Sigmoid colon (tissue), 3 donors: Measurements from ENCODE around the gene CSE1L.

ENCODE experiments used
- POLR2A ChIP-seq, 2 donors: fragments of 450-650 bp; IDR thresholded peaks; one replicate each; pipeline ENCODE4 v1.6.1; 2016; ENCODE audit warnings: antibody characterized with exemption in 2 of 2, mild to moderate bottlenecking in 2 of 2, moderate library complexity in 2 of 2
- TF ChIP-seq, protein P1 (sequence below), 4 experiments: fragments of 450-650 bp in 3 of 4; fragments of 200-600 bp in 1 of 4; IDR thresholded peaks; one replicate each; pipeline ENCODE4 v1.5.1; 2016 to 2019; ENCODE audit warnings: antibody characterized with exemption in 4 of 4, mild to moderate bottlenecking in 3 of 4, moderate library complexity in 2 of 4

GRCh38 chr20:49112596-49113274 lies 66.6 kb downstream of the CSE1L start:
- TF ChIP-seq, protein P1, sequence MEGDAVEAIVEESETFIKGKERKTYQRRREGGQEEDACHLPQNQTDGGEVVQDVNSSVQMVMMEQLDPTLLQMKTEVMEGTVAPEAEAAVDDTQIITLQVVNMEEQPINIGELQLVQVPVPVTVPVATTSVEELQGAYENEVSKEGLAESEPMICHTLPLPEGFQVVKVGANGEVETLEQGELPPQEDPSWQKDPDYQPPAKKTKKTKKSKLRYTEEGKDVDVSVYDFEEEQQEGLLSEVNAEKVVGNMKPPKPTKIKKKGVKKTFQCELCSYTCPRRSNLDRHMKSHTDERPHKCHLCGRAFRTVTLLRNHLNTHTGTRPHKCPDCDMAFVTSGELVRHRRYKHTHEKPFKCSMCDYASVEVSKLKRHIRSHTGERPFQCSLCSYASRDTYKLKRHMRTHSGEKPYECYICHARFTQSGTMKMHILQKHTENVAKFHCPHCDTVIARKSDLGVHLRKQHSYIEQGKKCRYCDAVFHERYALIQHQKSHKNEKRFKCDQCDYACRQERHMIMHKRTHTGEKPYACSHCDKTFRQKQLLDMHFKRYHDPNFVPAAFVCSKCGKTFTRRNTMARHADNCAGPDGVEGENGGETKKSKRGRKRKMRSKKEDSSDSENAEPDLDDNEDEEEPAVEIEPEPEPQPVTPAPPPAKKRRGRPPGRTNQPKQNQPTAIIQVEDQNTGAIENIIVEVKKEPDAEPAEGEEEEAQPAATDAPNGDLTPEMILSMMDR (IDR thresholded peaks at IDR 0.05), result no peak
- no peak for TF ChIP-seq POLR2A (IDR thresholded peaks at IDR 0.05)
